Urinary bladder (tissue), 4 donors: ENCODE measurements around the gene ANKMY1. TPM values are rescaled to one million over a fixed set of nuclear protein-coding genes. Genes with fewer than 3 reads are reported as not detected.
"Not testable (repeated sequence)": the region's sequence is repeated elsewhere in the genome, so short reads cannot be mapped to it uniquely, and the experiment has no call there.

Source experiments
- DNase-seq: peaks from one replicate; pipeline ENCODE4 v3.0.0-alpha.2; 2015; ENCODE audit errors: extremely low spot score
- H3K27ac ChIP-seq: one replicate; pipeline ENCODE4 v1.5.1; 2013; ENCODE audit warnings: low read depth, mild to moderate bottlenecking, moderate library complexity
- H3K36me3 ChIP-seq: one replicate; pipeline ENCODE4 v1.6.1; 2013; ENCODE audit warnings: mild to moderate bottlenecking, moderate library complexity; ENCODE audit not compliant: insufficient read depth
- H3K4me1 ChIP-seq: one replicate; pipeline ENCODE4 v1.6.1; 2013; ENCODE audit warnings: mild to moderate bottlenecking, moderate library complexity; ENCODE audit not compliant: insufficient read depth
- H3K4me3 ChIP-seq: one replicate; pipeline ENCODE4 v1.5.1; 2013; ENCODE audit warnings: low read depth, low read length
- WGBS: extraction: QIAGEN DNeasy Blood & Tissue Kit; methylation state at CpG from one replicate; pipeline ENCODE4 v1.1.7; 2013; 5-methylcytosine and 5-hydroxymethylcytosine counted together
- polyA plus RNA-seq: library from polyadenylated mRNA; stranded (reverse); fragments of 200-250 nt; gene quantifications from one replicate; pipeline ENCODE4 v1.2.3, GENCODE V29; 2013
- total RNA-seq: library from RNA; depleted of rRNA; stranded (reverse); fragments of >200 nt; gene quantifications from one replicate; pipeline ENCODE4 v1.2.3, GENCODE V29; 2014
- donor health status: healthy with polysubstance abuse.
- donor health status: healthy.

The ANKMY1 gene
- total and polyA plus RNA-seq, 2 donors = 9.6 to 11.1 TPM

DNA sequence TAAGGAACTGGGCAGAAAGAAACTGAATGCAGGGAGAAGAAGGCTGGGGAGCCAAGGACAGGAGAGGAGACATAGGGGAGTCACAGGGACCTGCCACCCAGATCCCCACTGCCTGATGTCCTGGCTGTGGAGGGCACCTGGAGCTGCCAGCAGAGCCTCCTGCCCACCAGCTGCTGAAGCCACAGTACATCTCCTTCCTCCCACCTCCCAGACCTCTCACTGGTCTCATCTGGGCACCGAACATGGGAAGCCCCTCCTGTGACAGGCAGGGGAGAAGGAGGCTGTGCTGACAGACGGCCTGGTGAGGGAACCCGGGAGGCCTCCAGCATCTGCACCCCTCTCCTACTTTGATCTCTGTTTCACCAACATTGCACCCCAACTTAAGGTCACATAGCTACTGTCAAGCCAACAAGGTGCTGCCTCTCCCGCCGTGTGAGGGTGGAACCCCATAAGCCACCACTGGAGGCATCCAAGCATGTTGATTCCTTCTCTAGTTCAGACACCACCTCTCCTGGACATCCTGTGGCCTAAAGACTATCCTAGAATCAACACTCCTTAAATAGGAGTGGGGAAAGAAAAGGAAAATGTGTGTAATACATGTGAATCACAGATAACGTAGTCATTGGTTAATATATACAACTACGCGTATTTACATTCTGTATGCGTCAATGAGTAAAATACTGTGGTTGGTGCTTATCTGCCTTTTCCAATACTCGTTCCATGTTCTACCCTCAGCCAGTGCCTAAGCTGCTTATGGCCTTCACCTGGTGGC is 7.0 kb upstream of the ANKMY1 start:
- peak overlapping the region; percentile 46 for H3K27ac ChIP-seq
- H3K4me1 ChIP-seq = peaks cover 2% of the 10 kb centered on the region
- no peak overlapping the region for H3K4me3 ChIP-seq
- DNase-seq = no peak
- WGBS = 81% methylated on average over 10 of the region's 10 CpGs
- H3K36me3 ChIP-seq = no peaks in the 10 kb centered on the region

DNA sequence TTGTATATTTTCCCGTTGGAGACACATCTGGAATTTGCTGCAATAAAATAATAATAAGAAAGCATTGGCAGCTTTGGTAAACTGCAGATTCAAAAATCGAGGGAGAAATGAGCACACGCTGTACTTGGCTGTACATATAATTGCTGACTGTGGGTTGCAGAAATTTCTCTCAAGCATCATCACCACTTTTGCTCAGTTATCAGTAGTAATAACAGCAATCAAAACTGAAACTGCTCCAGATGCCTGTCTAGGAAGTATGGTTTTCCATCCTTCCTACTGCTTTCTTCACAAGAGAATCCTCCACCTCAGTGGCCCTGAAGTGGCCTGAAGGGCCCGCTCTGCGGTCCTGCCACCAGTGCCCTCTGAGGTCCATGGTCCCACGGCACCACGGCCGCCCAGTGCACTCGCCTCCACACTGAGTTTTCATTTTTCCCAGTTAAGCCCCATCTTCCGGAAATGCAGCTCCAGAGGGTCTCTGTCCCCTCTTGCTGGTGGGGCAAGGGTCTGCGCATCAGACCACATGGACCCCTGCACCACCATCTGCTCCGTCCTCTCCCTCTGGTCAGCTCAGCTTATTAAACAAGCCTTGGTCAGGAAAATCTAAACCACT is 6.3 kb upstream of the ANKMY1 start:
- Histone ChIP-seq H3K4me3 (no peak overlapping the region), H3K27ac (no peak overlapping the region), H3K36me3 (no peaks in the 10 kb centered on the region), H3K4me1 (peaks cover 2% of the 10 kb centered on the region)
- DNase-seq = no peak
- 92% methylated on average over 12 of the region's 12 CpGs for WGBS

DNA sequence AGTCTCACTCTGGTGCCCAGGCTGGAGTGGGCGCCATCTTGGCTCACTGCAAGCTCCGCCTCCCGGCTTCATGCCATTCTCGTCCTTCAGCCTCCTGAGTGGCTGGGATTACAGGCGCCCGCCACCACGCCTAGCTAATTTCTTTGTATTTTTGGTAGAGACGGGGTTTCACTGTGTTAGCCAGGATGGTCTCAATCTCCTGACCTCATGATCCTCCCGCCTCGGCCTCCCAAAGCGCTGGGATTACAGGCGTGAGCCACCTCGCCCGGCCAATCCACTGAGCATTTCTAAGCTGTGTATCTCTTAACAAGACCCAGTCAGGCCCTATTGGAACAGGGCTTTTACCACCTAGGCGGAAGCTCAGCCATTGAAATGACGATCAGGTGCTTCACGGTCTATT is 5.4 kb upstream of the ANKMY1 start:
- not testable (repeated sequence) for H3K36me3 ChIP-seq, DNase-seq, H3K4me3 ChIP-seq, H3K27ac ChIP-seq, H3K4me1 ChIP-seq
- WGBS = 97% methylated on average over 17 of the region's 17 CpGs

DNA sequence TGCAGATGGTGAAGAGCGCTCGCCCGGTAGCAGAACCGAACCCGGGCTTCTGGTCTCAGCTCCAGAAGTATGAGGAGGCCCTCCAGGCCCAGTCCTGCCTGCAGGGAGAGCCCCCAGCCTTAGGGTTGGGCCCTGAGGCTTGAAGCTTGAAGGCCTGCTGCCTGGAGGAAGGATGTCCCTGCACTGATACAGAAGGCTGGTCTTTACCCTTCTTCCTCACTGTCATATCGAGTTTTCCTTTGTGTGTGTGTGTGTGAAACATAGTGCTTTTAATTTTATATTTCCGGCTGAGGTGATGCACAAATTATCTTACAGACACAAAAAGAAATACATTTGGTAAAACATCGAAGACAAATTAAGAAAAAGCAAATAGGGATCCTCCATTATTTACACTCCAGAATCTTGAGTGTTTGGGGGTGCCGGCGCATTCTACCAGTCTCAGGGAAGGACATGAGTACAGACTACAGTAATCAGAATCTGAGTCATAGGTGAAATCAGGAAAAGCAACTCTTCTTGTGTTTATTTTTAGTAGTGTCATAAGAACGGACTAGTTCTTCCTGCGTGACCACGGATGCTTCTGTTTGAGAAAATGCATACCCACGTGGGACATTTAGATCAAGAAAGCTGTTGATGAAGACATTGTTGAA is 3.7 kb upstream of the ANKMY1 start:
- no peaks in the 10 kb centered on the region for H3K36me3 ChIP-seq
- peak overlapping the region; percentile 95 for H3K27ac ChIP-seq
- no peak for DNase-seq
- 29% methylated on average over 14 of the region's 14 CpGs for WGBS
- H3K4me1 ChIP-seq = no peaks in the 10 kb centered on the region
- peak overlapping the region; percentile 34 for H3K4me3 ChIP-seq

DNA sequence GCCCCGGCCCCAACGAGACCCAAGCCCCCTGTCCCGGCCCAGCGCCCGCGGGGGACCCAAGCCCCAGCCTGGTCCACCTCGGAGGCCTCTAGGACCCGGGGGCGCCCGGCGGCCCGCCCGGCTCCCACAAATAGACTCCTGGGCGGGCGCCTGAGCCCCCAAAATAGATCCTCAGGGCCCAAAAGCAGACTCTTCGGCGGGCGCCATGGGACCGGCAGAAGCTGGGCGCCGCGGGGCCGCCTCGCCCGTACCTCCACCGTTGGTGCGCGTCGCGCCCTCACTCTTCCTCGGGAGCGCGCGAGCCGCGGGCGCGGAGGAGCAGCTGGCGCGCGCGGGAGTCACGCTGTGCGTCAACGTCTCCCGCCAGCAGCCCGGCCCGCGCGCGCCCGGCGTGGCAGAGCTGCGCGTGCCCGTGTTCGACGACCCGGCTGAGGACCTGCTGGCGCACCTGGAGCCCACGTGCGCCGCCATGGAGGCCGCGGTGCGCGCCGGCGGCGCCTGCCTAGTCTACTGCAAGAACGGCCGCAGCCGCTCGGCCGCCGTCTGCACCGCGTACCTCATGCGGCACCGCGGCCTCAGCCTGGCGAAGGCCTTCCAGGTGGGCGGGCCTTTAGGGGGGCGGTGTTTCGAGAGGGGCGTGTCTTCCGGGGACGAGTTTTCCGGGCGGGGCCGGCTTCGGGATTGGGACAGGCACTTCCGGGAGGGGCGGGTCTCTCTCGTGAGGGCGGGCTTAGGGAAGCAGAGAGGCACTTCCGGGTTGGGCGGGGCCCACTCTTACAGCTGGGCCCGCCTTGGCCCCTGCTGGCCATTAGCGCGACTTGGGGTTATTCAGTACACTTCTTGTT is 2.9 kb upstream of the ANKMY1 start:
- Histone ChIP-seq H3K4me3 (peak overlapping the region; percentile 84), H3K27ac (peak overlapping the region; percentile 97), H3K4me1 (no peaks in the 10 kb centered on the region), H3K36me3 (no peaks in the 10 kb centered on the region)
- under 1% methylated on average over 101 of the region's 101 CpGs for WGBS
- peak; percentile 96 for DNase-seq

DNA sequence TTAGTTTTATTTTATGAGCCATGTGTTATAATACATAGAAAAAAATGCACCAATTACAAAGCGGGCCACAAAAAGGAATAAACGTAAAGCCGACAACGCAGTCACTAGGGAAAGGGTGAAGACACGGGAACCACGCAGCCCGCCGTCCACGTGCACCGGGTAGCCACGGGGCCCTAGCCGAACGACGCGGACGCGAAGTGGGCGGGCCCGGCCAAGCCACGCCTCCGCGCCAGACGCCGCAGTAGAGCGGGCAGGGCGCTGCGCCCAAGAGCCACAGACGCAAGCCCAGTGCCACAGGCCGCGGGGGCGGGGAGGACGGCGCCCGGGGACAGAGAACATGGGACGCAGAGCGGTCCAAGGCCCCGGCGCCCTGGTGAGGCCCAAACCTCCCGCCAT is 2.3 kb upstream of the ANKMY1 start, which contains the start of gene DUSP28:
TSS of gene DUSP28 (plus strand) at position 274 of the 396 bp plus-strand sequence. CDS start 328 bp downstream, outside the sequence.
- peak within 1 kb of the TSS; percentile 97 for H3K27ac ChIP-seq
- H3K4me1 ChIP-seq = no peaks in the 10 kb centered on the region
- DNase-seq = peak; percentile 37
- H3K36me3 ChIP-seq = no peaks in the 10 kb centered on the region
- WGBS = under 1% methylated on average over 39 of the region's 39 CpGs
- H3K4me3 ChIP-seq = peak within 1 kb of the TSS; percentile 84

DNA sequence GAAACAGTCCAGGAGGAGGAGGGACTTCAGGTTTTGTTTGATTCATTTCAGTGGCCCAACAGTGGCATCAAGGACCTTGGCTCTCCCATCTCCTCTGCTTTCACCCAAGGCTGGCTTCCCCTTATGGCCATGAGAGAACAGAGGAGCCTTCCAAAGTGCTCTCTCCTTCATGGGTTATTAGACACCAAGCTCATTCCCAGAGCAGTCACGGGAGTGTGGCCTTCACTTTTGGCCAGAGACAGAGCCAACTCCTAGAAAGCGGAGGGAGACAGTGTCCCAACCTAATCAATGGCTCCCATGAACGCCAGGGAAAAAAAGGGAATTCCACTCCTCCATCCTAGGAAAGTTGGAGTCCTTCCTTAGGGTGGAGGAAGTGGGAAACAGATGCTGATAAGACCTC is 1.5 kb upstream of the ANKMY1 start:
- H3K4me3 ChIP-seq = no peak overlapping the region
- no peak overlapping the region for H3K27ac ChIP-seq
- 88% methylated on average over 3 of the region's 3 CpGs for WGBS
- H3K4me1 ChIP-seq = no peaks in the 10 kb centered on the region
- no peaks in the 10 kb centered on the region for H3K36me3 ChIP-seq
- no peak for DNase-seq

DNA sequence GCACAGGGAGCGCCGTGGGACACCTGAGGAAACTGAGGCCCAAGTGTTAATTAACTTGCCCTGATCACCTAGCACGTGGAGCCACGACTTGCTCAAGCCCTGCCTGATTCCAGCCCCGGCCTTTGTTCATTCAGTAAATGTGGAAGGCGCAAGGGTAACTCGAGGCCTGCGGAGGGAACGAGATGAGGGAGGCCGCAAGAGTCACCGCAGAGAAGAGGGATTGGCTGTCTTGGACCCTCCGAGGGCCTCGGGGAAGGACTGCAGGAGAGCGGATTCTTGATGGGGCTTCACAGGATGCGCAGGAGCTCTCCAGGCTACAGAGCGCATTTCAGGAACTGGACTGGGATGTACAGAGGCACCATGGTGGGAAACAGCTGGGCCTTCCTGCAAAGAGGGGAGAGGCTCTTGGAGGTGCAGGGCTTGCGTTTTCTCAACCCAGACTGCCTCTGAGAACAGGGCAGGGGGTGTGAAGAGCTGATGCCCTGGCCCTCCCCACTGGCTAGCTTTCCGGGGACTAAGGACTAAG is 511 bp upstream of the ANKMY1 start:
- Histone ChIP-seq H3K4me1 (no peaks in the 10 kb centered on the region), H3K4me3 (no peak overlapping the region), H3K36me3 (no peaks in the 10 kb centered on the region), H3K27ac (no peak overlapping the region)
- DNase-seq = no peak
- 77% methylated on average over 18 of the region's 18 CpGs for WGBS

DNA sequence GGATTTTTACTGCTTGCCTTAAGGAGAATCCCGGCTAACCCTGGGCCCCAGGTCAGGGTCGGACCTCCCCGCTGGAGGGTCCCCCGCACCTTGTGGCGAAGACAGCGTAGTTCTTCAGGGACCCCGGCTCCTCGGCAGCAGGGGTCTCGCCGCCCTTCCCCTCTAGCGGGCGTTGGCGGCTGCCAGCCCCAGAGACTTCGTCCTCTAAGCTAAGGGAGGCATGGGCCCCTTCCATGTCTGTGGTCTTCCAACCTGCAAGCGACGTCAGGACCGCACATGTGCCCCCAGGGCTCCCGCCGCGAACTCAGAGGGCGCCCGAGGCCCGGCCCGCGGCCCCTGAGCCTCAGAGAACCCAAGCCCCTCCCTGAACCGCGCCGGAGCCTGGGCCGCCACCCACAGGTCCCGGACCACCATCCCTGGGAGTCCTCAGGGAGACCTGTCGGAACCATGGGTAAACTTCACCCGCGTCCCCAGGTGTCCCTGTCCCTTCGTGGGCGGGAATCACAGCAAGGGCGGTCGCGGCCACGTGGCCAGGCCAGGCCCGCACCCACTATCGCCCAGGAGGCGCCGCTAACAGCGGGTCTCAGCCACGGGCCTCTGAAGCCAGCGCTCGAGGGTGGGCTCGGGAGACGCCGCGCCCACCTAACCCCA is 562 bp downstream of the ANKMY1 start:
- WGBS = 24% methylated on average over 51 of the region's 51 CpGs
- no peak for DNase-seq
- H3K4me1 ChIP-seq = no peaks in the 10 kb centered on the region
- H3K36me3 ChIP-seq = no peaks in the 10 kb centered on the region
- peak overlapping the region; percentile 45 for H3K4me3 ChIP-seq
- no peak overlapping the region for H3K27ac ChIP-seq

DNA sequence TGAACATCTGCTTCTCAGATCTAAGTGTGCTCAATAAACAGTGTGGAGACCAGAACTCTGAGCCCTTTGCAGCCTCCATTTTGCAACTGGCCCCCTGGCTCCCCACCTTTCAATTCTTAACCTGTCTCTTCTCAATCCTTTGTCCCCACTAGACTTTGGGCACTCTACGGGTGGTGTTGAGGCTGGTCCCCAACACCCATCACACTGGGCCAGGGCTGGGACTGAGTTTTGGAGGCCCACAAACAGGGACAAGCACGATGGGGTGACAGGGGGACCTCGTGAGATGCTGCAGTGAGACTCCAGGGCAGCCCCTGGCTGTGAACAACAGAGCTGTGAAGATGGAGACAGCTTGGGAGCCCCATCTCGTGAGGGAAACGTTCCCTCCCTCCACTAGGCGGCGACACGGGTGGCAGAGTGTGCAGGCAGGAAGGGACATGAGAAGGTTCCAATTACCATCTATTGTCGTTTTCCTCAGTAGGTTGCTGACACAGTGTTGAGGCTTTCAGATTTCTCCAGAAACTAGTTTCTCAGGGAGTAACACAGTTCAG is 1.2 kb downstream of the ANKMY1 start:
- WGBS = 60% methylated on average over 9 of the region's 9 CpGs
- H3K27ac ChIP-seq = no peak overlapping the region
- DNase-seq = no peak
- H3K4me1 ChIP-seq = no peaks in the 10 kb centered on the region
- no peak overlapping the region for H3K4me3 ChIP-seq
- no peaks in the 10 kb centered on the region for H3K36me3 ChIP-seq

DNA sequence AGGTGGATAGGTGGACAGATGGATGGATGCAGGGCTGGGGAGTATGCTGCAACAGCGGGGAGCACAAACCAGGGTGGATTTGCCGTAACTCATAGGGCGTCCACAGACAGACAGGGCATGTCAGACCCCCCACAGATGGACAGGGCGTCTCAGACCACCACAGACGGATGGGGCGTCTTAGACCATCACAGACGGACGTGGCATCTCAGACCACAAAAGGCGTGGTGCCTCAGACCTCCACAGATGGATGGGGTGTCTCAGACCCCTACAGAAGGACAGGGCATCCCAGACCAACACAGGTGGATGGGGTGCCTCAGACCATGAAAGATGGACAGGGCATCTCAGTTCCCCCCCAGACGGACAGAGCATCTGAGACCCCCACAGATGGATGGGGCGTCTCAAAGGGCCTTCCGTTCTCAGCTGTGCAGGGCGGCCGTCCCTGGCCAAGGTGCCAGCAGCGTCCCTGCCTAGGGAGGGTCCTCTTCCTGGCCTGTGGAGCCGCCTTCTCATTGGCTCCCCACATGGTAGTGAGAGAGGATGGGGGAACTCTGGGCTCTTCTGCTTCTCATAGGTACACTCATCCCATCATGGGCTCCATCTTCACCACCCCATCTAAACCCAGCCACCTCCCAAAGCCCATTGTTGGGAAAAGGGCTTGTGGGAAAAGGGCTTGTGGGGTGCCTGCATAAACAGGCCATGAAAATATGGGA is 2.1 kb downstream of the ANKMY1 start:
- H3K27ac ChIP-seq = no peak overlapping the region
- no peak overlapping the region for H3K4me3 ChIP-seq
- H3K4me1 ChIP-seq = no peaks in the 10 kb centered on the region
- no peak for DNase-seq
- 95% methylated on average over 16 of the region's 16 CpGs for WGBS
- H3K36me3 ChIP-seq = no peaks in the 10 kb centered on the region
